NCI-H1694 (cell line): ENCODE measurements around the gene RASA1.
A peak's percentile ranks its signal among the peaks of the same experiment; 100 is the strongest.

Experiments used
- DNase-seq: peaks from one replicate; lab custom pipeline; 2025; lab: John Stamatoyannopoulos, UW

The RASA1 gene

DNA sequence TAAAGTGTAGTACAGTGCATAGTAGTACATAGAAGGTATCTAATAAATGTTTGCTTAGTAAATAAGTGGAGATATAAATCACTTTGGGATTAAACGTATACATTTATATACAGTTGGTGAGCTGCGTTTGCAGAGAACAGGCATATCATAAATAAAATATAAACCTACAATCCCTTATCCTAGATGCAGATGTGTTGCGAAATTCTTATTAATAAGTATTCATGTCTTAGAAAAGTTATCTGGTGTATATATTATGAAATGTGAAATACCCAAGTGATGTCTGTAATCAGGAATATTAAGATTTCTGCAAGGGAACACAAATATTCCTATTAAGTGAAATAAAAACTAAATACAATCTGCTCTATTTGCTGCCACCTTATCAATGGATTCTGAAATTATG is 136.2 kb downstream of the RASA1 start:
- DNase-seq = no peak

DNA sequence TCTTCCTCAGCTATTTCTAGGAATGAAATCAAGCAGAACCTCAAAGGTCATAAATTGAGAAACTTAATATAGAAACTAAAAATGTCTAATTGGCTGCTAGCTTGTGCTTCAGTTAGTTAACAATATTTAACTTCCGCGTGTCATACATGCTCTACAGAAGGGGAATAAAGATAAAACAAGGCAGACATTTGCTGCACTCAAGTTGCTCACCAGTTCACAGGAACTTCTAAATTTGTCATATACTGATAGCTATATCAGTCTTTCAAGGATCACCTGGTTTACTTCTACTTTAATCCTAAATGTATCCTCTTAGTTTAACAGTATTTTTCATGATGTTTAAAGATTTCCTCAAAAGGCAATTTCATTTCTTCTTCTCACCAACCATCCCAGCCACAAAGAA is 136.7 kb downstream of the RASA1 start:
- no peak for DNase-seq

DNA sequence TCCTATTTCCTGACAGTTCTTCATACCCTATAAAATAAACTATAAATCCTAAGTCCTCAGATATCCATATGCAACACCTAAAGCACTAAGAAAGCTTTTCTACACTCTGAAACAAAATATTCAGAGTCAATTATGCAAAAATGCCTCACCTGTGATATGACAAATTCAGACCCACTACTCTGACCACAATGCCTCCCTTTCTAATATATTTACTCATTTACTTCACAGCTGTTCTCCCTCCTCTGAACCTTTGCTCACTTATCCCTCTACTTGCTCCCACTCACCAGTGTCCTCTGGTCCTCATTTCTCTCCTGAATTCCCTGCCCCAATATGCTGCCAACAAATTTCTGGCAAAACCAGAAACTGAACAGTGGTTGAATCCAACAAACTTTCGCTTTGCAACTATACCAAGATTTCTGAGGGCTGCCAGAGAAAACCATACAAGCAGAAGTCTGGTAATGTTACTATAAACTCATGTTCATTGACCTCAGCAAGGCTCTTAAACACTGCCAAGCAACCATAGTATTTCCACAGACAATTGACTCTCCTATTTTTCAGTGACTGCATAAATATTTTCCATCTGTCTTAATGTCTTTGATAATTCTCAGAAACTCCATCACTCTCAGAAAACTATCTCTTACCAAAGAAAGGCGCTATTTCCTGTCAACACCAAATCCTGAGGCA is 137.9 kb downstream of the RASA1 start:
- DNase-seq = no peak

DNA sequence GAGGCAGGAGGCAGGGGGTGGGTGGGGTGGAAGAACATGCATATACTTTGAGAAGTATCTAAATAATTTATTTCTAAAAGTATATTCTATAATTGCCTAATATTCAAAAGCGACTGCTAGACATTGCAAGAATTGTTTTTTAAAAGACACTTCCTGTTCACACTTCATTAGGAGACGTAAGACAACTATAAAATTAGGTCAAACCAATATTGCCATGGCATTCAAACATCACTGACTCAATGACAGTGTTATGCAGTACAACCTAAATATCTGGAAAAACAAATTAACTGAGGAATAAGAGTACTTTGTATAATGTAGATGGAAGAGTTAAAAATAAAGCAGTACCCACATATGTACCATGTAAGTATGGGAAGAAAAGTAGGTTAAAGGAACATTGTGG is 140.5 kb downstream of the RASA1 start:
- no peak for DNase-seq

DNA sequence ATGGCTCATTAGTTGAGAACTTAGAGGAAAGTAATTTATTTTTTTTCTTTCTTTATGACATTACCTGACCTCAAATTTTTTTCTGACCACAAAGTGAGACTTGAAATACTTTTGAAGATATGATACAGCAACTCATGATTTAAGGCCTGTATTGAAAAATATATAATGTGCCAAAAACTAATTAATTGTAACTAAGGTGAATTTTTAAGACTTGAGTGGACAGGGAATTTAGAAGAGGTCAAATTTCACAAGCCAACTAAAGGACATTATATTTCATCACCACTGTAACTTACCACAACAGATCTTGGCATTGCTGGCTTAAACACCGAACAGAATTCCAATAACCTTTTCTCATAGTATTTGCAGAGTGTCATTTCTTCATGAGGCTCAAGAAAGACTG is 143.2 kb downstream of the RASA1 start:
- DNase-seq = no peak

DNA sequence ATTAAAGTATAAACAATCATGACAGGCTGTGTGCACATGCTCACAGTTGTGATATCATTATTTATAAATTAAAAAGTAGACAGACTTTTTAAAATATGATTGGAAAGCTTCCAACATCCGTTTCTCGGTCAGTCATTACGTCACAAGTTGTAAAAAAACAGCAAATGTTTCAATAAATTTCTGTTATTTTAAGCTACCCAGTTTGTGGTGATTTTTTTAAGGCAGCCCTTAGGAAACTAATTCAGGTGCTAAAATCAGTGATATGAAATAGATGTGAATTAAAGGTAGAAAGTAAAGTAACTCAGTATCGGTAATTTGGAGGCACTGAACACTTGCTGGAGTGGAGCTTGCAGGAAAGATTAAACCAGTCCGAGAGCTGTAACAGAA is 143.9 kb downstream of the RASA1 start:
- DNase-seq = no peak

DNA sequence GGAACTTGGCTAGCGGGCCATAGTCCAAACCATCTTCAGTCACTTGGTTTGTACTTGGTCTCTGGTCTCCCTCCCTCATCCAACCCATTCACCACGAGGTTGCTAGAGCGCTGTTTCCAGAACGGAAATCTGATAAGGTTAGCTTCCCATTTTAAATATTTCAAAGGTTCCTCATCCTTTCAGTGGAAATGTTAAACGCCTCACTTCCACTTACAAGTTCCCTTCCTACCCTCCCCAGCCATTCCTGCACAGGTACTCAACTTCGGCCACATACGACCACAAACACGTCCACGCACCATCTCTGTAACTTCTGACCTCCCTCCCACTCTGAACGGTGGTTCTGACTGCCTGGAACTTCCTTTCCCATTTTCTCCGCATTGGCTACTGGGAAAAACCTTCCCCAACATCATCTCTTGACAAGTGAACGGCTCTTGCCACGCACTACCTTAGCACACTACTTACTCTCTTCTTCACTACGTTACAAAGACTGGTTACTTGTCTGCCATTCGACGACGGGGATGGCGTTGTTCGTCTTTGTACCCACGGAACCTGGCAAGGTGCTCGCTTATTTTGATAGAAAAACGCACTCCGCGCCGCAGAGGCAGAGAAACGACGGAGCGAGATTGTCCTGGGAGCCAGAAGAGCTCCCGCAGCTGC is 144.4 kb downstream of the RASA1 start:
- DNase-seq = no peak

DNA sequence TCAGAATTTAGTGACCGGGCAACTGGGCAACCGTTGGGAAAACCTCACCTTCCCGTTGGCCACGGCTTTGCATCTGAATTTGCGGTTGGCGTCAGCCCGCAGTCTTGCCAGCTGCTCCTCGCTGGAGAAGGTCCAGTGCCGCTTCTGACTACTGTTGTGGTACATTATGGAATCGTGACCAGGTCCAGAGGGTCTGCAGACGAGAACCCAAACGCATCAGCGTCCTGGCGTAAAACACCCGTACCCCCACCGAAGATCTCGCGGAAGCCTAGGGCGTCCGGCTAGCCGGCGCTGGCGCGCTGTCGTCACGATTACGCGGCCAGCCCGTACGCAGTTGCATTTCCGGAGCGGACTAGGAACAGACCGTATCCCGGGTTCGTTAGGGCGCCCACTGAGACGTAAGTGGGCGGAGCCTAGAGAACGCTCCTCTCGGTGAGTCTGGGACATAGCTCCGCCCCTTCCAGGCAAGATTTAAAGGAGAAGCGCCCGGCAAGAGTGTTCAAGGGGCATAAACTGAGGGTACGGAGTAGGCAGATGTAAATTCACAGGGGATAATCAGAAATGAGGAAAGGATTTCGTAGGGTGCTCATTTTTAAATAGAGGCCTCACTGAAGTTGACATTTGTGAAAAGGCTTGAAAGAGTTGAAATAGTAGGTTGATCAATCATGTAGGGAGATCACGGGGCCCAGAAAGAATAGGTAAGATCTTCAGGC is 145.1 kb downstream of the RASA1 start, which contains the start of gene CCNH:
TSS of gene CCNH (minus strand) at position 301 of the 713 bp plus-strand sequence. CDS start at position 165, 136 bp downstream.
- DNase-seq = peak; percentile 93

DNA sequence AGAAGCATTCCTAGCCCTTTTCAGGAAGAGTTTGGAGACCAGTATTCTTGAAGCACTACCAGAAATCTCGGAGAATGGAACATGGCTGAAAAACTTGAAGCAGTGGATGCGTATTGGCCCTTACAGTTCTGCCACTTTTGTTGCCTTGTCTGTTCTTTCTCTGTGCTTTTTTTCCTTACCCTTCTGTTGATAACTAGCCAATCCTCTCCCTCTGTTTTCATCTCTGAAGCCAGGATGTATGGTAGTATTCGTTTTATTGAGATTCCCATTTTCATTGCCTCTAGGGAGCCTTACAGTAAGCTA is 145.6 kb downstream of the RASA1 start:
- no peak for DNase-seq

DNA sequence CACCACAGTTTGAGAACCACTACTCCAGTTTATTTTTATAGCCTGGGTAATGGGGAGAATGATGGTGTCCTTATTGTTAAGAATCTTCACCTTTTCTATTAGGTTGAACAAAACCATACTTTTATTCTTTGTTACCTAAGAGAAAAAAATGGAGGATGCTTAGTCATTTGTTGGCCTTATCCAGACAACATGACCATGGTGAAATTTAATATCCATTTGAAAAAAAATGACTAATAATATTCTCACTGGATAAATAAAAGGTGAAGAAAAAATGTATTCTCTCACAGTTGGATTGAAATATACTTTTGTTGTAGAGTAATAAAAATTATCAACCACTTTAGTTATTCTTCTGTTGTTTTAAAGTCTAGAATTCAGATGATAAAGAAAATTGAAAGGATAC is 150.8 kb downstream of the RASA1 start:
- no peak for DNase-seq

DNA sequence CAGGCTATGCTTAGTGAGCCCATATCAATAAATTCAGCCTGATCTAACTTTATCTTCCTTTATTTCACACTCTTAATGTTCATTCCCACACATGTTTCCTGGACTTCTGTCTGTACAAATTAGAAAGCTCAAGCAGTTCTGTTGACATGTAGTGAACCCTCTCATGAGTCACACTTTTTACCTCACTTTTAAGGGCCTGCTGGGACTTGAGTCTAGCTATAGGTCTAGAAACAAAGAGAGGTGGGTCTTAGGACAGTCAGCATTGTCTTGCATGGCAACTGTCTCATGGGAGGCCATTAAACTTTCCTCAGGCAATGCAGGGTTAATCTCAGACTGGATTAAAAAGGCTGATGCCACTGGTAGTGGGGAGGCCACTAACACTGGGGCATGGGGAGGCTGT is 153.6 kb downstream of the RASA1 start:
- no peak for DNase-seq

DNA sequence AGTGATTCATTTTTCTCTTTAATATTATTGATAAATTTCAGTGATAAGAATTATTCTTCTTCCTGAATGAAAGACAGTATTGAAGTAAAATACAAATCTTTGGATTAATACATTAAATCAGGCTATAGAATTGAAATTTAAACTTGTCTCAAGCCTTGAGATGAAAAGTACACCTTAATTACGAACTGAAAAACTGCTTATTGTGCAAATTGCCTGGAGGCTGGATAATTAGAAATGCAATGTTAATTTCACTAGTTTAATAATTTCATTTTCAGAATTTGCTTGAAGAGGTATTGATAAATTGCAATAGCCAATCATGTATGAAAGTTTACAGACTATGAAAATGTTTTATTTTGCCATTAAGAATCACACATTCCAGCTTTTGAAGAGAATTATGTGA is 156.1 kb downstream of the RASA1 start:
- no peak for DNase-seq

DNA sequence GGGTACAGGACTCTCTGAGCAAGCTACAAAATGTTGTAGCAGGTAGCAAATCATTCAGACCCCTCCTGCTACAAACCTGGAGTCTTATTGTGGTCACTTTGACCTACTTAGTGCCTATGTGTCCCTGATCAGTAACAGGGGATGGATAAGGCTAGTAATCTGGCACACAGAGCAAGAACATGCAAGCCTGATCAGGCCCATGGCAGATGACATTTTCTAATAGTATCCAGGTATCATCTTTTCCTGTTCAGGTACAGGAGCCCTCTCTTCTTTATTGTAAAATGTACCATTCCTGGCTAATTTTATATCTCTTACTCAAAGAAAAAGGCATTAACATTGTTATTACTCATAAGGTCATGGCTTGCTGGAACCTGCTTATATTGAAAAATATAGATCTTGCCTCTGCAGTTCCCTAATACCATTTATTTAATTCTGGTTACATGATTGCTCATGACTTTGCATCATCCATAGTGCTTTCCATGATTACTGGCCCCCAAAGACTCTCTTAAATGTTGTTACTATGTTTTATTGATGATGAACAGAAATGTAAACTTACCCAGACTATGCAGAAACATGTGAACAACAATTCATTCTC is 163.3 kb downstream of the RASA1 start:
- DNase-seq = no peak

DNA sequence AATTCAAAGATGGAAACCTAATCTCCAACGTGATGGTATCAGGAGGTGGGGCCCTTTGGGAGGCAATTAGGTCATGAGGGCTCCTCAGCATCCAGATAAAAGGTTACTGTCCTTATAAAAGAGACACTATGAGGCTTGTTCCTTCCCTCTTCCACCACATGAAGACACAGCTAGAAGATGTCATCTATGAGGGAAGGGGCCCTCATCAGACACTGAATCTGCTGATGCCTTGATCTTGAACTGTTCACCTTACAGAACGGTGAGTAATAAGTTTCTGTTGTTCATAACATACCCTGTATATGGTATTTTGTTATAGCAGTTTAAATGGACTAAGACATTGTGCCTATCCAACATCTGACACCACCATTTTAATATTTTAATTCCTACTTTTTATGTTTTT is 164.8 kb downstream of the RASA1 start:
- DNase-seq = no peak

DNA sequence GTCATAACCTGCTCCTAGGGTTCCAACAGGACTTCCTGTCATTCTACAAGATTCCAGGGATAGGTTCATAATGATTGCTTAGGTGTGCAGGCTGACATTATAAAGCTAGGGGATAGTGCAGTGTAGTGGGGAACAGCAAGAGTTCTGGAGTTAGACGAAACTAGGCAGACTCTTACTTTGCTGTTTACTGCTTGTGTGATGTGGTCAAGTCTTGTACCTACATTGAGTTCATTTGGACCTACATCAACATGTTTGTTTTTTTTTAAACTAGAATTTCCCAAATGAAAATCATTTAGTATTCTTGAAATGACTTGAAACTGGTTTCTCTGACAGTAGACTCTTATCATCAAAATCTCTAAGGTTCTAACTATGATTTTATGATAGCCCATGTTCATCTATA is 166.3 kb downstream of the RASA1 start:
- DNase-seq = no peak

DNA sequence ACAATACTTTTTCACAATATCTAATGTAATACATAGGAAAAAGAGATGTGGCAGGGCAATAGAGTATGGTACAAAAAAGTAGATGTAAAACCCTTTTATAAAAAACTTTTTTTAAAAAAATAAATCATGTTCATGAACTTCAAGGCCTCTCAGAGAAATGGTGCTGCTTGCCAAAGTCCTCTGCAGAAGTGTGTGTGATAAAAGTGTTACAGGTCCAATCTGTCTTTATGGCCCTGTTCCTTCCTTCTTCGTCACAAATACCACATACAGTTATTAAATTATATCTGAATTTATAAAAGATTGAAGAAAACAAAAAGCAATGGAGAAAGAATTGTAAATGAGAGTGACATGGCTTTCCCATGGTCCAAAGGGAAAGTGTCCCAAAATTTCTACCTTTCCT is 166.8 kb downstream of the RASA1 start:
- DNase-seq = no peak

DNA sequence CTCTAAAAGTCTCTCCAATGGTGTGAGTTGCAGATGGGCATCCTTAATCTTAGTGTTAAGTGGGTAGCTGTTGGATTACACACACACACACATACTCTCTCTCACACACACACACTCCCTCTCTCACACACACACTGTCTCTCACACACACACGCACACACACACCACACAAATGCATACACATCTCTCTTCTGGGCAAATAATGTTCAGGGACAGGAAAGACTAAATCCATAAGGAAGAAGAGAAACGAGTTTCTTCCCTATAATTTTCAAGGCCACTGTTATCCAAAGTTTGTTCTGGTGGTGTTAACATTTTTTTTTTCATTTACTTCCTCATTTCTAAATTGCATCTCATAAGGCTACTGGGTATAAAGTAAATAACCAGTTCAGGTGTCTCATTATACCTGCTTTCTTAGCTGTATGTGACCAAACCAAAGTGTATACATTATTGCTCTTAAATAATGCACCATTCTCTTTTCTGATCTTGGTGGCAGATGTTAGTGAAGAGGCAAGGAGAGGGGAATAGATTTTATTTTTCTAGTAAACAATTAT is 167.5 kb downstream of the RASA1 start:
- DNase-seq = no peak

DNA sequence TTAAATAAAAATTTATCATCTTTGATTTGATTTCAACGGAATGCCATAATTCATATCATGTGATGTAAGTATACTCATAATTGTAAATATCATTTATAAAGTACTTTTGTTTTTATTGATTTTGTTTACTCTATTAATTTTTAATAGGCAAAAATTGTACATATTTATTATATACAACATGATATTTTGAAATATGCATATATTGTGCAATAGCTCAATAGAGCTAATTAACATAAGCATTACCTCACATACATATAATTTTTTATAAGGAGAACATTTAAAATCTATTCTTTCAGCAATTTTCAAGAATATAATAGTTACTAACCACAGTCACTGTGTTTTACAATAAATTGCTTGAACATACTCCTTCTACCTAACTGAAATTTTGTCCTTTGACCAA is 170.0 kb downstream of the RASA1 start:
- DNase-seq = no peak

DNA sequence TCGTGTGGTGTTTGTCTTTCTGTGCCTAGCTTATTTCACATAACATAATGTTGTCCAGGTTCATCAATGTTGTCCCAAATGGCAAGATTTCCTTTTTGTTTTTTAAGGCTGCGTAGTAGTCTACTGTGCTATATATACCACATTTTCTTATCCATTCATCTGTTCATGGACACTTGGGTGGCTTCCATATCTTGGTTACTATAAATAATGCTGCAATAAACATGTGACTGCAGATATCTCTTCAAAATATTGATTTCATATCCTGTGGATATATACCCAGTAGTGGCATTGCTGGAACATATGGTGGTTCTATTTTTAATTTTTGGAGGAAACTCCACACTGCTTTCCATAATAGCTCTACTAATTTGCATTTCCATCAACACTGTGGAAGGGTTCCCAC is 170.5 kb downstream of the RASA1 start:
- no peak for DNase-seq
